HEK293T (cell line): ENCODE results near the gene FAM83D.

ENCODE experiments used
- CTCF ChIA-PET: fragments of 350-600 bp; formaldehyde crosslinking; extraction: SDS; loops from one replicate; lab custom pipeline; 2021; ENCODE audit warnings: antibody characterized with exemption, inconsistent platforms; lab: Yijun Ruan, JAX
- POLR2A ChIA-PET: fragments of 350-600 bp; formaldehyde crosslinking; extraction: SDS; loops from one replicate; lab custom pipeline; 2020; ENCODE audit warnings: antibody characterized with exemption, inconsistent platforms; lab: Yijun Ruan, JAX
- DNase-seq: peaks from one replicate; pipeline ENCODE4 v3.0.0; 2012; ENCODE audit warnings: mixed read lengths; ENCODE audit errors: extremely low spot score
- ARNT ChIP-seq: fragments of 450-650 bp; IDR thresholded peaks from 2 replicates; pipeline ENCODE4 v1.6.1; 2017; ENCODE audit warnings: mild to moderate bottlenecking
- BHLHE40 ChIP-seq: fragments of 450-650 bp; IDR thresholded peaks from 2 replicates; pipeline ENCODE4 v1.6.1; 2016; ENCODE audit warnings: mild to moderate bottlenecking, moderate library complexity, borderline replicate concordance
- CTBP1 ChIP-seq: fragments of 450-650 bp; IDR thresholded peaks from 2 replicates; pipeline ENCODE4 v1.6.1; 2016; ENCODE audit warnings: borderline replicate concordance
- ELF4 ChIP-seq: fragments of 450-650 bp; IDR thresholded peaks from 2 replicates; pipeline ENCODE4 v1.6.1; 2017; ENCODE audit warnings: antibody characterized with exemption
- FOXA1 ChIP-seq: fragments of 450-650 bp; IDR thresholded peaks from 2 replicates; pipeline ENCODE4 v1.6.1; 2016; ENCODE audit warnings: mild to moderate bottlenecking
- FOXK2 ChIP-seq: fragments of 450-650 bp; IDR thresholded peaks from 2 replicates; pipeline ENCODE4 v1.6.1; 2016; ENCODE audit warnings: mild to moderate bottlenecking
- FOXM1 ChIP-seq: fragments of 450-650 bp; IDR thresholded peaks from 2 replicates; pipeline ENCODE4 v1.6.1; 2017; ENCODE audit warnings: mild to moderate bottlenecking, borderline replicate concordance
- HDGF ChIP-seq: fragments of 450-650 bp; IDR thresholded peaks from 2 replicates; pipeline ENCODE4 v1.6.1; 2017; ENCODE audit warnings: antibody characterized with exemption, borderline replicate concordance
- L3MBTL2 ChIP-seq: fragments of 450-650 bp; conservative IDR thresholded peaks from 2 replicates; pipeline ENCODE4 v1.6.1; 2016; ENCODE audit warnings: mild to moderate bottlenecking
- LEF1 ChIP-seq: fragments of 450-650 bp; IDR thresholded peaks from 2 replicates; pipeline ENCODE4 v1.6.1; 2017; ENCODE audit warnings: mild to moderate bottlenecking, borderline replicate concordance
- NFRKB ChIP-seq: fragments of 450-650 bp; IDR thresholded peaks from 2 replicates; pipeline ENCODE4 v1.6.1; 2016; ENCODE audit warnings: mild to moderate bottlenecking, moderate library complexity
- SP1 ChIP-seq: fragments of 450-650 bp; IDR thresholded peaks from 2 replicates; pipeline ENCODE4 v1.6.1; 2017
- SUZ12 ChIP-seq: fragments of 450-650 bp; IDR thresholded peaks from 2 replicates; pipeline ENCODE4 v1.6.1; 2016; ENCODE audit warnings: mild to moderate bottlenecking
- TARDBP ChIP-seq: fragments of 450-650 bp; IDR thresholded peaks from 2 replicates; pipeline ENCODE4 v1.6.1; 2016
- ZNF384 ChIP-seq: fragments of 450-650 bp; IDR thresholded peaks from 2 replicates; pipeline ENCODE4 v1.6.1; 2016
- TF ChIP-seq, protein P1 (sequence below): fragments of 450-650 bp; IDR thresholded peaks from 2 replicates; pipeline ENCODE4 v1.6.1; 2016

Gene FAM83D

DNA sequence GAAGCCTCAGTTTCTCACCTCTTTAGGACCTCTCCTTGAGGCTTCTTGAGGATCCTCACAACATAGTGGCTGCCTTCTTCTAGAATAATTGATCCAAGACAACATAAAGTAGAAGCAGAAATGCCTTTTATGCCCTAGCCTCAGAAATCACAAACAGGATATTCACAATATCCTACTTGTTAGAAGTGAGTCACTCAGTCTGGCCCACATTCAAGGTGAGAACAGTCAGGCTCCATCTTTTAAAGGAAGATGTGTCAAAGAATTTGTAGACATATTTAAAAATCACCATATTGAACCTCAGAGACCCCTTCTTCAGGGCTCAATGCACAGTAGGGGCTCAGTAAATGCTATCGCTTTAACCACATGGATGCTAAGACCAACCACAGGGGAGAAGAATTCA lies 20.8 kb upstream of the FAM83D start:
- TF ChIP-seq SP1 (no peak), TARDBP (no peak), CTBP1 (no peak), LEF1 (no peak), ZNF384 (no peak), FOXA1 (no peak), ELF4 (no peak)
- no peak for DNase-seq
- ChIA-PET POLR2A (no interaction called here), CTCF (no interaction called here)

DNA sequence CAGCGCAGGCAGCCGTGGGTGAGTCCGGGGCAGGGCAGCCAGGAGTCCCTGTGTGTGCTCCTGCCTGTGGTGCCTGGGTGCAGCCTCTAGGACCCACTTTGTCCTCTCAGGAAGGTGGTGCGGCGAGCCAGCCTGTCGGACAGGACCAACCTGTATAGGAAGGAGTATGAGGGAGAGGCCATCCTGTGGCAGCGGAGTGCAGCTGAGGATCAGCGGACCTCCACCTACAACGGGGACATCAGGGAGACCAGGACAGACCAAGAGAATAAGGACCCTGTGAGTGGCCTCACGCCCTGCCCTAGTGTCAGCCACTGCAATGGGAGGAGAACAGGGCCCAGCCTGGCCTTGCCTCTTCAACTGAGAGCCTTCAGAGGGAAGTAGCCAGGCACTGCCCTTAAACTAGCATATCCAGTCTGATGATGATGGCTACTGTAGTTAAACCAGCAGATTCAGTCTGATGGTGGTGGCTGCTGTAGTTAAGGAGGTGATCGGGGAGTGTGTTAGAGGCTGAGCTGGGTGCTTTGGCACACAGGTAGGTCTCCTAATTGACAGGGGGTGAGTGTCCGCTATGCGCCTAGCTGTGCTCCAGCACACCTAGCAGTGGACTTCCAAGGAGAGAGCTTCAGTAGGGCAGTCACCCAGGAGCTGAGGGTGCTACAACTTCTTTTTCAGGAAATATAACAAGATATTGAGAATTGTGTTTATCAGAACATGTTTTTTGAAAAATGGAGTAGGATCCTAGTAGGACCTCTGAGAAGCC lies 18.1 kb upstream of the FAM83D start:
- no peak for TF ChIP-seq ELF4
- no peak for TF ChIP-seq TARDBP
- no peak for TF ChIP-seq SUZ12
- TF ChIP-seq, protein P1, sequence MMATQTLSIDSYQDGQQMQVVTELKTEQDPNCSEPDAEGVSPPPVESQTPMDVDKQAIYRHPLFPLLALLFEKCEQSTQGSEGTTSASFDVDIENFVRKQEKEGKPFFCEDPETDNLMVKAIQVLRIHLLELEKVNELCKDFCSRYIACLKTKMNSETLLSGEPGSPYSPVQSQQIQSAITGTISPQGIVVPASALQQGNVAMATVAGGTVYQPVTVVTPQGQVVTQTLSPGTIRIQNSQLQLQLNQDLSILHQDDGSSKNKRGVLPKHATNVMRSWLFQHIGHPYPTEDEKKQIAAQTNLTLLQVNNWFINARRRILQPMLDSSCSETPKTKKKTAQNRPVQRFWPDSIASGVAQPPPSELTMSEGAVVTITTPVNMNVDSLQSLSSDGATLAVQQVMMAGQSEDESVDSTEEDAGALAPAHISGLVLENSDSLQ = no peak
- TF ChIP-seq FOXA1 = no peak
- TF ChIP-seq BHLHE40 = no peak
- TF ChIP-seq ZNF384 = no peak
- TF ChIP-seq FOXM1 = no peak
- TF ChIP-seq CTBP1 = no peak
- no peak for TF ChIP-seq LEF1
- no peak for TF ChIP-seq HDGF
- no peak for TF ChIP-seq NFRKB
- TF ChIP-seq ARNT = no peak
- TF ChIP-seq L3MBTL2 = no peak
- TF ChIP-seq FOXK2 = no peak
- TF ChIP-seq SP1 = no peak
- ChIA-PET CTCF (no interaction called here), POLR2A (no interaction called here)
- no peak for DNase-seq

DNA sequence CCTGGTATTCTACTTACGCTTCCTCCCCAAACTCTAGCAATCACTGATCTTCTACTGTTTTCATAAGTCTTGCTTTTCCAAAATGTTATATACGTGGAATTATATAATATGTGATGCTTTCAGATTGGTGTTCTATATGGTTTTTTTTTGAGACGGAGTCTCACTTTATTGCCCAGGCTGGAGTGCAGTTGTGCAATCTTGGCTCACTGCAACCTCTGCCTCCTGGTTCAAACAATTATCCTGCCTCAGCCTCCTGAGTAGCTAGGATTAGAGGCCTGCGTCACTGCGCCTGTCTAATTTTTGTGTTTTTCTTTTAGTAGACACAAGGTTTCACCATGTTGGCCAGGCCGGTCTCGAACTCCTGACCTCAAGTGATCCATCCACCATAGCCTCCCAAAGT lies 10.9 kb upstream of the FAM83D start:
- POLR2A ChIA-PET = no interaction called here

DNA sequence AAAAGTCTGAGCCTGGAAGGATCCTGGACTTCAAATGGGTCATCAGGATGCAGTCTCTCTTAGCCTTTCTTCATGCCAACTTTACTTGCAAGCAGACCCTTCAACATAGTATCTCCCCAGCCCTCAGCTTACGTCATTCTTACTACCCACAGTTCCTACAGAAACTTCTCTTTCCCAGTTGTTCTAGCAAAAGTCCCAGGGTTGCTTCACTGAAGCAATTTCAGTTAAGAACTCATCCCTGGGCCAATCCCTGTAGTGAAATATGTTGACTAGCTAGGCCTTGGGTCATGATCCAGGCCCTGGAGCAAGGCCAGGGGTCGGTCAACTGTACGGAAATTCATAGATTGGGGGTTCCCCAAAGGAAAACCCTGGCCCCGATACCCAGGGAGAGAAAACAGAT lies 8.6 kb upstream of the FAM83D start:
- DNase-seq = no peak
- ChIA-PET CTCF (no interaction called here), POLR2A (no interaction called here)
- TF ChIP-seq SUZ12 = no peak
- TF ChIP-seq FOXM1 = no peak
- TF ChIP-seq FOXK2 = no peak
- no peak for TF ChIP-seq ELF4
- no peak for TF ChIP-seq ARNT
- no peak for TF ChIP-seq SP1
- TF ChIP-seq HDGF = no peak
- no peak for TF ChIP-seq CTBP1
- no peak for TF ChIP-seq ZNF384
- no peak for TF ChIP-seq LEF1
- TF ChIP-seq FOXA1 = no peak
- TF ChIP-seq TARDBP = no peak
- no peak for TF ChIP-seq NFRKB
- TF ChIP-seq, protein P1 = no peak

More for the DNA sequence above, 10.9 kb upstream of the FAM83D start:
- CTCF ChIA-PET = no interaction called here
- no peak for DNase-seq
- TF ChIP-seq HDGF (no peak), BHLHE40 (no peak), FOXK2 (no peak), L3MBTL2 (no peak), LEF1 (no peak), CTBP1 (no peak), ARNT (no peak), ELF4 (no peak), FOXA1 (no peak), NFRKB (no peak), FOXM1 (no peak), SUZ12 (no peak), TARDBP (no peak), ZNF384 (no peak), SP1 (no peak)
- TF ChIP-seq, protein P1 = no peak

DNA sequence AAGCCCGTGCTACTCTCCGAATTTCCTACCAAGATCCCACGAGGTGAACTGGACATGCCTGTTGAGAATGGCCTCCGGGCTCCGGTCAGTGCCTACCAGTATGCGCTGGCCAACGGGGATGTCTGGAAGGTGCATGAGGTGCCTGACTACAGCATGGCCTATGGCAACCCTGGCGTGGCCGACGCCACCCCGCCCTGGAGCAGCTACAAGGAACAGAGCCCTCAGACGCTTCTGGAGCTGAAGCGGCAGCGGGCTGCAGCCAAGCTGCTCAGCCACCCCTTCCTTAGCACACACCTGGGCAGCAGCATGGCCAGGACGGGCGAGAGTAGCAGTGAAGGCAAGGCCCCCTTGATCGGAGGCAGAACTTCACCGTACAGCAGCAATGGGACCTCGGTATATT lies 8.0 kb upstream of the FAM83D start:
- TF ChIP-seq SUZ12 (no peak), ARNT (no peak), SP1 (no peak), TARDBP (no peak), FOXM1 (no peak)
- ChIA-PET POLR2A (no interaction called here), CTCF (no interaction called here)
- no peak for DNase-seq

DNA sequence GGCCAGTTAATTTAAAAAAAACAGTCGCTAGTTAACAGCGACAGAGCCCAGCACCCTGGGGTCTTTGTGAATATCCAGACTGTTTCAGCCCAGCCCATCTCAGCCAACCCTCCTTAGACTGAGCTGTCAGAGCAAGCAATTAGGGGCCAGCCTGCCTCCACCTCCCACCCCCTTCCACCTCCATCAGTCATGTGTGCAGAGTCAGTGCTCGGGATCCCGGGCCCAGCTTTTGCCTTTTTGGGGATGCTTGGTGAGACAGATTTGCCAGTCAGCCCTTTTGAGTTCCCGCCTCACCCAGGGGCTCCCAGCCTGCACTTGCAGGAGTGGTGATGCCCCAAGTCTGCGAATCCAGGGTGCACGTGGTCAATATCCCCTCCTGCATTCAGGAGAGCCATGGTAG lies 6.5 kb upstream of the FAM83D start:
- no peak for DNase-seq
- POLR2A ChIA-PET = no interaction called here
- TF ChIP-seq FOXK2 (no peak), FOXA1 (no peak), ZNF384 (no peak), TARDBP (no peak), SUZ12 (no peak), ARNT (no peak), CTBP1 (no peak), BHLHE40 (no peak), FOXM1 (no peak)
- CTCF ChIA-PET = interaction anchor here (0.6 kb wide), 1 partner anchor 130 kb away, joined by 4 read pairs; no protein-coding TSS in a partner anchor
